Mesenteric fat pad (tissue), 1 donor: ENCODE measurements around the gene KCNJ15. TPM values are rescaled to one million over a fixed set of nuclear protein-coding genes. Genes with fewer than 3 reads are reported as not detected.
"Not testable (repeated sequence)": the region's sequence is repeated elsewhere in the genome, so short reads cannot be mapped to it uniquely, and the experiment has no call there.

Experiments
- DNase-seq: peaks from one replicate; pipeline ENCODE4 v3.0.0-alpha.2; 2020; ENCODE audit warnings: low spot score
- long read RNA-seq: library from polyadenylated mRNA; unstranded; transcript quantifications from one replicate; pipeline ENCODE4 v2.0.0, GENCODE V29; 2020
- total RNA-seq: library from RNA; stranded (reverse); fragmentation: NEBNext Ultra II Directional; extraction: Animal tissue kit (Norgen Biotek cat#: 25700); gene quantifications from one replicate; pipeline ENCODE4 v1.2.1, GENCODE V29; 2021
- donor health status: DM: yes; HTN: yes; CAD: no.

KCNJ15 gene
- 7.6 TPM for total RNA-seq
- long read RNA-seq, partial matches to known transcripts = 3 of 12 reads
- long read RNA-seq, other reads (novel, unspliced or antisense) = 8 of 12 reads

DNA sequence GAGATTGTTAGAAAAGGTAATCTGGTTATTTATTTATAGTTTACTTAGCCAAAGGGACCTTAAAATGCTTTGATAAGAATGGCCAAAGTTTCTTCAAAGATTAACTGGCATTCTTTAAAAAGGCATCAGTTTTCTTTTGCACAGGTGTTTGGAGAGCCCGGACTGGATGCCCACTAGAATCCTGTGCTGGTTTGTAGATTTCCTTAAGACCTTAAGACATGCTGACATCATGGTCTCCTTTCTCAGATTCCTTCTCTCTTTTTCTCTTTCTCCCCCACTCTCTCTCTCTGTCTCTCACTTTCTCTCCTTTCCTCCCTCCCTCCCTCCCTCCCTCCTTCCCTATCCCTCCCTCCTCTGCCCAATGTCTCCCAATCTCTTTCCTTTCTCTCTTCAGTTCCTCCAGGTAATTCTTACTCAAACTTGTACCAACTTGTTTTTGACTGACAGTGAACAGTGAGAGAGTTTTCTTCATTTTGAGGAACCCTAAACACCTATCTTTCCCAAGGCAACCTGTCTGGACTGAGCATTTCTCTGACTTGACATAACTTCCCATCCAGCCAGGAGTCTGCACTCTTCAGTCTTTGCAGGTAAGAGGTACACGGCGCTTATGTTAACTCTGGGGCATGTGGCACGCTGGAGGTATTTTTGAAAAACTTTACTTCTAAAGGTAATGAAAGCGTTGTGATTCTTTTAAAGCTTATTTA lies at the start of gene KCNJ15:
Gene KCNJ15, plus strand, starts transcription at position 393 of the 704 bp plus-strand sequence. CDS start 42,271 bp downstream, outside the sequence.
- no peak for DNase-seq

GRCh38 chr21:38208118-38208517 lies 48.7 kb upstream of the KCNJ15 start:
- DNase-seq = no peak

DNA sequence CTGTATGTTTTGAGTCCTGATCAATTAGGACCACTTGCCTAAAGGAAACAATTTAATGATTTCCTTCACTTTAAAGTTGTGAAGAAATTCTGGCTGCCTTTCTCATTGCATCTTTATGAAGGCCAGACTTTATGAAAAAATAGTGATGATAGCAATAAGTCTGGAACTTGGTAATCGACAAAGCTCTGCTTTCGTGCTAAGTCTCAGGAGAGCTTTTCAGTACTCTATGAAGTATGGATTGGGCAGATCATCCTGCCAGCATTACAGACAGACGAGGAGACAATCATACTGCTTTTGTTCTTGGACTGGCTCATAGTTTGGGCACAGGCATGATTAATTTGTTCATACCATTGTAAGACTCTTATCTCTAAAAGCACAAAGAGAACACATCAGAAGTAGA lies 45.5 kb upstream of the KCNJ15 start:
- no peak for DNase-seq

- no peak for DNase-seq
Measured at GRCh38 chr21:38212706-38213105, 44.1 kb upstream of the KCNJ15 start.

- DNase-seq = no peak
Measured at GRCh38 chr21:38219049-38219628, 37.7 kb upstream of the KCNJ15 start.

DNA sequence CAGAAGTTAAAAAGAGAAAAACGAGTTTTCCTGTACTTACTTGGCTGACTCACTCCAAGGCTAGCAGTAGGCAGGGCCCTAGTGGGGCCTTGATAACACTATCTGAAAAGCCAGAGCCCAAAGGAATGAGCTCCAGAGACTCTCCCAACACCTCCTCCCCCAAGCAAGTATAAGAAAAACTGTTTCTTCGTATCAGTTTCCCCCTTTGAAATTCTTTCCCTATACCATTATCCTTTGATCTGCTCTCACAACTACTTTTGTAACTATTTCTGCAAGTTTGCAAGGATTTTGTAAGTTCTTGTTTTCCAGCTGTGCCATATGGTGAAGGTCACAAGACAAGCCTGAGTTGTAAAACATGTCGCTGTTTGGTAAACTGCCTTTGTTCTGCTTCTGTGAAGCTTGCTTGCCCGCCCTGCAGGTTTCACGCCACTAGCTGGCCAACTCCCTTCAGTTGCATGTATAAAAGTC lies 36.5 kb upstream of the KCNJ15 start:
- no peak for DNase-seq

GRCh38 chr21:38221594-38221993 lies 35.2 kb upstream of the KCNJ15 start:
- DNase-seq = no peak

DNA sequence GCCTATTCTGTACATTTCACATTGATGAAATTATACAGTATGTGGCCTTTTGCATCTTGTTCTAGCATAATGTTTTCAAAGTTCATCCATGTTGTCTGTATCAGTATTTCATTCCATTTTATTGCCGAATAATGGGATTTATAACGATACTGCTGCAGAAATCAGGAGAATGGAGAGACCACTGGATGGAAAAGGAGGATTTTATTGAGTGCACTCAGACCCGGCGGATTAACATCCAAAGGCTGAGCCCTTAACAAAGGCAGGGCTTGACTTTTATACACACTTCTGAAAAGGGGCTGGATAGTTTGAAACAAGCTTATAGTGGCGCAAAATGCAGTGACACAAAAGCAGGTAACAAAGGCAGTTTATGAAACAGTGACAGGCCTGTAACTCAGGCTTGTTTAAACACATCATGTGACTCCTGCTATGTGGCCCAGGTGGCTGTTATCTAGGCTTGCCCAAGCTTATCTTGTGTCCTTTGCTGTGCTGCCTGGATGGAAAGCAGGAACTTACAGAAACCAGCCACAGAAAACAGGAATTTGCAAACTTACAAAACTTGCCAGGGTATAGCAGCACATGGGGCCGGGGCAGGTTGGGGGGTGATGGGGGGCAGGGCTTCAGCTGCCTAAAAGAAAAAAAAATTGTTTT lies 32.8 kb upstream of the KCNJ15 start:
- no peak for DNase-seq

- DNase-seq = no peak
Measured at GRCh38 chr21:38227401-38227800, 29.4 kb upstream of the KCNJ15 start.

DNA sequence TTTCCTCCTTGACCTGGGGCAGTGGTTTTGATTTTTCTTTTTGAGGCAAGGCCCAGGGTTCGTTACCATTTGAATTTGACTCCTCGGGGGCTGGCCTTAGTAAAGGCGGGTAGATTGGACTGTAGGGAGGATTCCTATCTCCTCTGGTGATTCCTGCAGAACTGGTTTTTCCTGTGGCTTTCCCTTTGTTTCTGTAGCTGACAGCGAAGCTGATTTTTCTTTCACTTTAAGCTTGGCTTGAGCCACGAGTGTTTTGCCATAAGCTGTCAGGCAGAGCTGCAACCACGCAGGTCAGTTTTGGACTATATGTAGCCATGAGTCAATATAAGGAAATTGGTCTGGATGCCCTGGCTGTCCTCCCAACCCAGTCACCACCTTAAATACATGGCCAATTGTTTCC lies 28.7 kb upstream of the KCNJ15 start:
- DNase-seq = no peak

DNA sequence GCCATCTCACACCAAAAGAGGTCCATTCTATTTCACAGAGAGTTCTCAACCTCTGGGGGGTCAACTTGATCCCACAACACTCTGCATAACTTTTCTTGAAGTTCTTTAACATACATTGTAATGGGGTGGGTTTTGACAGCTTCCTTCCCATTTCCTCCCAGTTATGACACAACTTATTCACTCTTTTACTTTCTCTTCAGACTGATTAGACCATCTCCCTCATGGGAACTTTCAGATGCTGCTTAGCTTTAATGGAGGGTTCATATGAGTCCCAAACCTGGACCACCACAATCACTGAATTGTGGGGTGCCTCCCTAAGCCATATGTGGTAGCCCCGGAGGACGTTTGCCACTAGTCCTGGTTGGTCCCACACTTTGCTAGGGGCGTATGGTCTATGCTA lies 28.3 kb upstream of the KCNJ15 start:
- no peak for DNase-seq

- no peak for DNase-seq
Measured at GRCh38 chr21:38229260-38229877, 27.4 kb upstream of the KCNJ15 start.

DNA sequence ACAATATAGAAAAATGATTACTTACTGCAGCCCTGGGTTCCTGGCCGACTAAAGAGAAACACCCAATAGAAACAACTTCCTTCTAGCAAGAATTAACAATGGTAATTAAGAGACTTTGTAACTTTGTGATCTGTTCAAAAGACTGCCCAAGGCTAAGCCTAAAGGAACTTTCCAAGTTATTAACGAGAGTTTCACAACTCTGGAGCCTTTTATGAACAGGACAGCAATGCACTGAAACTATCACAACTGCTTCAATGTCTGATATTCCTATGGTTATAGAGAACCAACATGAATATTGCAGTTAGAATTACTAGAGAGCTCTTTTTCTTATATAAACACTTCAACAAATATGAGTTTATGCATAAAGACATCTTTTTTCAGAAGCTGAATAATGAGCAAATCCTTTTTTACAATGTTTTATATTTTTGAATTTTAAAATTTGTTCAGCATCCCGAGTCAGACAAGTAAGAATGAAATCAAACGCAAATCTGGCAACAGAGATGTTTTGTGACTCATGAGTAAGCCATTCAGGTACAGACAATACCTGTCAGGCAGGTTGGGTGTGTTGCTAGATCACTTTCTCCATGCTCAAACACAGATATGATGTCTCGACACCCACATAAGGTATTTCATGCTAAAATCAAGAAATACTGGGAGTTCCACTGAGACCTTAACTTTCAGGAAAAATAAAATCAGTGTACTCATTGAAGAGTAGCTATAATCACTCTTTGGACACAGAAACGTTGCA lies 22.2 kb upstream of the KCNJ15 start:
- DNase-seq = no peak

DNA sequence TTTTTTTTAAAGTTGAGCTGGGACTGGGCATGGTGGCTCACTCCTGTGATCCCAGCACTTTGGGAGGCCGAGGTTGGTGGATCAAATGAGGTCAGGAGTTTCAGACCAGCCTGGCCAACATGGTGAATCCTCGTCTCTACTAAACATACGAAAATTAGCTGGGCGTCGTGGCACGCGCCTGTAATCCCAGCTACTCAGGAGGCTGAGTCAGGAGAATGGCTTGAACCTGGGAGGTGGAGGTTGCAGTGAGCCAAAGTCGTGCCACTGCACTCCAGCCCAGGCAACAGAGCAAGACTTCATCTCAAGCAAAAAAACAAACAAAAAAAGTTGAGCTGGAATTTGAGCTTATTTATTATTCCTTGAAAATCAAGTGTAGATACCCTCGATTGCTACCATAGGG lies 21.5 kb upstream of the KCNJ15 start:
- not testable (repeated sequence) for DNase-seq

GRCh38 chr21:38236232-38236631 lies 20.6 kb upstream of the KCNJ15 start:
- DNase-seq = no peak

DNA sequence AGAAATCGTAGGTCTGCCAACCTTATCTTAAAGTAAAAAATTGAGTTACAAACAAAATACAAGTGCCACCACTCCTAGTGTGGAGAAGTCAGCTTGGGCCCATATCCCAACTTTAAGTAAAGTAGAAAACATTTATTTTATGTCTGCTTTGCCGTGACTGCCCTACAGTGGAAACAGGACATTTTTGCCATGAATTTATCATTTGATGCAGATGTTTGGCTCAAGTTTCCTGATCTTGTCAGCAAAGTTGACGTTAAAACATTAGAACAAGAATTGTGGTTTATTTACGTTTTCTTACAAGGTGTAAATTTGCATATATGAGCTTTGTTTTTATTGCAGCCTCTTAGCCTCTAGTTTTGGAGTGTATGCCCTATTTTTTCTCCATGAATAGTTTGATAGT lies 17.1 kb upstream of the KCNJ15 start:
- DNase-seq = no peak

DNA sequence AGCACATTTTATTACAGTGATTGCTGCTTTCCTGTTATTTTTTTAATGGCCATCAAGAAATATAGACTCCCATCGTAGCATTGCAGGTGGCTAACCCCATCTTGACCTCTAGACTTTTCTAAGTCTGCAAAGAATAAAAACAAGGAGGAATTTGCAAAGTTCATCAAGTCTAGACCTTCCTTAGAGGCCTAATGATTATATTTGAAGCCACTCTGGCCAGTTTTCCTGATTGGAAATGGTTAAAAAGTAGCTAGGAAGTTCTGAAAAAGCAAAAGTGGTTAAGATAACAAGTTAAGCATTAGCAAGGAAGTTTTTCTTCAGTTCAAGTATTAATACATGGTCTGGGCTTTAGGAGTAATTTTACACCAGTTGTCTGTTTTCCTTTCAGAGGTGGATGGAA lies 16.7 kb upstream of the KCNJ15 start:
- no peak for DNase-seq

GRCh38 chr21:38241029-38241740 lies 15.6 kb upstream of the KCNJ15 start:
- DNase-seq = no peak

GRCh38 chr21:38242061-38242460 lies 14.7 kb upstream of the KCNJ15 start:
- no peak for DNase-seq

GRCh38 chr21:38243732-38244406 lies 12.9 kb upstream of the KCNJ15 start:
- DNase-seq = no peak
